ENCODE results near the gene PNRC1. TPM values are rescaled to one million over a fixed set of nuclear protein-coding genes. Genes with fewer than 3 reads are reported as not detected.
"Not testable (repeated sequence)": the region's sequence is repeated elsewhere in the genome, so short reads cannot be mapped to it uniquely, and the experiment has no call there.

PNRC1 gene
- total RNA-seq, 1 donor from 2014 or later: 204 TPM

- DNase-seq (ENCODE audit: low spot score): no peak
Observed at GRCh38 chr6:89110284-89110683, 29.7 kb downstream of the PNRC1 start.

DNA sequence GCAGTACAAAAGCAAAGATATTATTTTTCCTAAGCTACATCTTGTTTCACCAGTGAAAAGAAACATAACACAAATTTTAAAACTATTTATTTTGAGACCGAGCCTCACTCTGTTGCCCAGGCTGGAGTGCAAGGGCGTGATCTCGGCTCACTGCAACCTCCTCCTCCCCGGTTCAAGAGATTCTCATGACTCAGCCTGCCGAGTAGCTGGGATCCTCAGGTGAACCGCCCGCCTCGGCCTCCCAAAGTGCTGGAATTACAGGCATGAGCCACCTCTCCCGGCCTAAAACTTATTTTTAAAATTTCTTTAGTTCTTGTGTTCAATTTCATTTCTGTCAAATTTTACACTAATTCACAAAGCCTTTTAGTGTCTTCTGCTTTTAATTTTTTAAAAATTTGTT lies 31.4 kb downstream of the PNRC1 start:
- DNase-seq (ENCODE audit: low spot score): no peak

DNA sequence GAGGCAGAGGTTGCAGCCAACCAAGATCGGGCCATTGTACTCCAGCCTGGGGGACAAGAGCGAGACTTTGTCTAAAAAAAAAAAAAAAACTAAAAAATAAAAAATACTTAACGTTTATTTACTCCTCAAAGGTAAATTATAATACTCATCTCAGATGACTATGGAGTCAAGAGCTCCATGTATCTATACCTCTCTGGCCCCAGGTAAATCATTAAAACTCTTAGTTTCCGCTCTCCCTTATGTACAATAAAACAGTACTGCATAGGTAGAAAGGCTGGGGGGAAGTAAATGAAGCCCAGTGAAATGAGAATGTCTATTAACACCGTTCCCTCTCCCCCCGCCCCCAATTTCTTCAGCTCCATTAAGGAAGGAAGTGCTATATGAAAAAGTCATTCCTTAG lies 36.2 kb downstream of the PNRC1 start:
- DNase-seq (ENCODE audit: low spot score): no peak

GRCh38 chr6:89117211-89118108 lies 36.9 kb downstream of the PNRC1 start, which contains the start of gene SRSF12:
SRSF12 (minus strand) TSS chr6:89118071; CDS start chr6:89117887, 184 bp downstream.
- no peak for DNase-seq (ENCODE audit: low spot score)

DNA sequence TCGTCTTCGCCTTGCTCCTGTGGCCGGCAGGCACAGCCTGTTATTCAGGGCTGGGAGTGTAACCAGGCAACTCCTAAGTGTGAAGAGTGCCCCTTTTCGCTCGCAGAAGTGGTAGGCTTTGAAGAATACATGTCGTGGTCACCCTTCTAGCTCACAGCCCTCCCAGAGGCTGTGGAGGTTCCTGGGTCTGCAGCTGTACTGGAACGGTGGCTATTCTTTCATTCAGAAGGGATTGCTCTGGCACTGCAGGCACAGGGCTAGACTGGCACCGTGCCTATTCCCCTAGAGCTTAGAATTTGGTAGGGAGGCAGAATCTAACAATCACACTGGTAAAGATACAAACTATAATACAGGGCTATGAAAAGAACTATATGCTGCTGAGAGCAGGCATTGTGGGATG lies 38.4 kb downstream of the PNRC1 start:
- DNase-seq (ENCODE audit: low spot score): no peak

- no peak for DNase-seq (ENCODE audit: low spot score)
Observed at GRCh38 chr6:89120371-89120770, 39.8 kb downstream of the PNRC1 start.

GRCh38 chr6:89121934-89122333 lies 41.4 kb downstream of the PNRC1 start:
- DNase-seq (ENCODE audit: low spot score): no peak

- no peak for DNase-seq (ENCODE audit: low spot score)
Observed at GRCh38 chr6:89122625-89123024, 42.1 kb downstream of the PNRC1 start.

- not testable (repeated sequence) for DNase-seq (ENCODE audit: low spot score)
Observed at GRCh38 chr6:89128256-89128671, 47.7 kb downstream of the PNRC1 start.

GRCh38 chr6:89131599-89131998 lies 51.0 kb downstream of the PNRC1 start:
- no peak for DNase-seq (ENCODE audit: low spot score)

DNA sequence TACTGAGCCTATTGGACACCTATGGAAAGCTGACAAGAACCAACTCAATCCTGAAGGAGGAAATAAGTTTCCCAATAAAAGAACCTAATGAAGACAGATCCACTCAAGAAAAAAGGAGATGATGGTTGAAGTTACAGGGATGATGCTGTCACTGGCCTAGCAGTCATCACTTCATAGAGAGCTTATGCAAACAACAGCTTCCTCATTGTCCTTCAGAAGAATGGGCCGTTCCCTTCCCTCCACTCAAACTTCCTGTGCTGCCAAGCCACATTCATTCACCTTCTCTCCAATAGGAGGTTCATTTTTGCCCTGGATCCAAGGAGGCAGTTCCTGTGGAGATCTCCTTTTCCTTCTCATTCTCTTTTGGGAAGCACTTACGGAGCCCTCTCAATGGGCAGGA lies 51.5 kb downstream of the PNRC1 start:
- DNase-seq (ENCODE audit: low spot score): no peak

DNA sequence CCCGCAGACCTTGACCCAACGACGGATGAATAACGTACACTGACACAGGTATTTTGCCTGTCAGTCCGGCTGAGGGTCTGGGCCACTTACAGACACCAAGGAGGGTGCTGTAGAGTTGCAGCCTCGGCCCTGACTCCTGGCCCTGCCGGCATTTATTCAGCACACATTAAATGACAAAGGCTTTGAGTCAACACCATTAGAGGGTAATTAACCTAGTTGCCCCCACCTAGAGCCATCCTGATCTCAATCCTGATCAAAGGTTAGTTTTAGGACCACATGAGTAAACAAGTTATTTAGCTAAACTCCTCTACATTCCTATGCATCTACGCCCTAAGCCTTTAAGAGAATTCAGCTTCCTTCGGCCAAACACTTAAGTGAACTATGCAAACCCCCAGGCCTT lies 53.4 kb downstream of the PNRC1 start:
- no peak for DNase-seq (ENCODE audit: low spot score)

GRCh38 chr6:89134723-89135122 lies 54.2 kb downstream of the PNRC1 start:
- DNase-seq (ENCODE audit: low spot score): no peak

Other genes starting within 250 kb of the PNRC1 start
- 14.9 TPM for gene RNGTT, start 117.1 kb upstream of the PNRC1 start, total RNA-seq
- 0.57 TPM for gene SRSF12, start 37.3 kb downstream of the PNRC1 start, total RNA-seq
- gene PM20D2, start 65.3 kb downstream of the PNRC1 start, total RNA-seq: 13.6 TPM
- not detected for gene GABRR1, start 136.6 kb downstream of the PNRC1 start, total RNA-seq
- gene GABRR2, start 234.5 kb downstream of the PNRC1 start, total RNA-seq: 0.73 TPM

Data from ureter (tissue), 1 donor.